GM23248 (cell line): ENCODE measurements around the gene IFT43.

ENCODE experiments used
- EZH2 ChIP-seq: fragments of 200-600 bp; sonication (generic); IDR thresholded peaks from 2 replicates; pipeline ENCODE4 v1.6.1; 2018; ENCODE audit warnings: antibody characterized with exemption, mild to moderate bottlenecking; ENCODE audit not compliant: insufficient read depth, poor library complexity, severe bottlenecking
- EZH2phosphoT487 ChIP-seq: fragments of 200-600 bp; sonication (generic); IDR thresholded peaks from 2 replicates; pipeline ENCODE4 v1.6.1; 2018; ENCODE audit warnings: antibody characterized with exemption, moderate library complexity, mild to moderate bottlenecking, low read depth; ENCODE audit not compliant: insufficient read depth

- no peak for TF ChIP-seq EZH2
- no peak for TF ChIP-seq EZH2phosphoT487
Observed at GRCh38 chr14:75960231-75960630, 25.3 kb upstream of the IFT43 start.
